Endothelial cell of umbilical vein (primary cell): Measurements from ENCODE around the gene TSC22D1. TPM values are rescaled to one million over a fixed set of nuclear protein-coding genes. Genes with fewer than 3 reads are reported as not detected.

Experiments
- BruUV-seq: library from RNA; stranded (reverse); fragments of 400-500 nt; replicated peaks from 2 replicates; lab custom pipeline; 2021; lab: Mats Ljungman, UMichigan
- CTCF ChIA-PET: fragments of 300-600, 350-600 bp; sonication (Branson Sonifier 250); formaldehyde crosslinking; loops from one replicate; lab custom pipeline; 2021; ENCODE audit warnings: antibody characterized with exemption, inconsistent platforms; lab: Charles Lee
- POLR2A ChIA-PET: fragments of 300-600, 350-600 bp; sonication (Branson Sonifier 250); formaldehyde crosslinking; loops from one replicate; lab custom pipeline; 2021; ENCODE audit warnings: antibody characterized with exemption, inconsistent platforms; lab: Charles Lee
- DNase-seq: peaks from one replicate; pipeline ENCODE4 v3.0.0-alpha.2; 2011; ENCODE audit warnings: low read depth, low spot score
- FAIRE-seq: peaks from 2 replicates; lab custom pipeline; 2011; peaks lifted over from hg19 to GRCh38; lab: Jason Lieb, UNC
- H2AFZ ChIP-seq: 2 replicates; pipeline ENCODE4 v1.6.0; 2012; ENCODE audit warnings: low read depth, low read length, control low read depth, inconsistent platforms
- H3K27ac ChIP-seq: 2 replicates; pipeline ENCODE4 v1.5.1; 2011; ENCODE audit warnings: low read depth, mild to moderate bottlenecking, control low read depth, low read length, moderate library complexity; ENCODE audit not compliant: insufficient read depth
- H3K27me3 ChIP-seq, 2 experiments: 2 replicates each; pipeline versions ENCODE4 v1.6.0 to v1.6.1; 2011; ENCODE audit warnings: low read length in 2 of 2, mixed read lengths in 1 of 2; ENCODE audit not compliant: control insufficient read depth in 2 of 2, insufficient read depth in 2 of 2
- H3K36me3 ChIP-seq, 2 experiments: 2 replicates in 1 of 2; 3 replicates in 1 of 2; pipeline ENCODE4 v1.5.1; 2011; ENCODE audit warnings: low read length in 2 of 2, mild to moderate bottlenecking in 1 of 2, moderate library complexity in 1 of 2; ENCODE audit not compliant: control insufficient read depth in 2 of 2, insufficient read depth in 2 of 2; ENCODE audit errors: extremely low read depth in 1 of 2
- H3K4me1 ChIP-seq: 3 replicates; pipeline ENCODE4 v1.5.1; 2011; ENCODE audit warnings: mild to moderate bottlenecking, low read length; ENCODE audit not compliant: control insufficient read depth, insufficient read depth; ENCODE audit errors: extremely low read depth
- H3K4me2 ChIP-seq: 2 replicates; pipeline ENCODE4 v1.6.1; 2011; ENCODE audit warnings: low read length, control low read depth, mixed read lengths; ENCODE audit not compliant: insufficient read depth
- H3K4me3 ChIP-seq, 3 experiments: fragments of 200-600 bp in 1 of 3; sonication (generic), shearing (Covaris generic) in 1 of 3; replicated peaks in 1 of 3; 2 replicates each; pipeline ENCODE4 v1.5.1; 2011 to 2016; ENCODE audit warnings: control low read depth in 3 of 3, low read length in 3 of 3, mild to moderate bottlenecking in 2 of 3, inconsistent platforms in 1 of 3, low read depth in 1 of 3, moderate library complexity in 1 of 3; ENCODE audit not compliant: insufficient read depth in 1 of 3
- H3K79me2 ChIP-seq: 2 replicates; pipeline ENCODE4 v1.6.0; 2012; ENCODE audit warnings: low read length, inconsistent platforms; ENCODE audit not compliant: control insufficient read depth, insufficient read depth
- H3K9ac ChIP-seq: replicated peaks from 2 replicates; pipeline ENCODE3; 2011; ENCODE audit warnings: low read length, control low read depth; ENCODE audit not compliant: insufficient read depth; ENCODE audit errors: extremely low read depth
- H3K9me1 ChIP-seq: replicated peaks from 3 replicates; pipeline ENCODE4 v1.6.0; 2011; ENCODE audit warnings: mild to moderate bottlenecking, low read length; ENCODE audit not compliant: control insufficient read depth, insufficient read depth; ENCODE audit errors: extremely low read depth
- H3K9me3 ChIP-seq: replicated peaks from 2 replicates; pipeline ENCODE4 v1.5.1; 2012; ENCODE audit warnings: low read length, inconsistent platforms; ENCODE audit not compliant: control insufficient read depth, insufficient read depth
- H4K20me1 ChIP-seq: replicated peaks from 2 replicates; pipeline ENCODE3; 2011; ENCODE audit warnings: mild to moderate bottlenecking, low read length; ENCODE audit not compliant: control insufficient read depth, insufficient read depth; ENCODE audit errors: extremely low read depth
- CTCF ChIP-seq, 2 donors: IDR thresholded peaks; 1 replicate in 1 of 2; 2 replicates in 1 of 2; pipeline ENCODE4 v1.5.1; 2011; ENCODE audit warnings: low read length in 2 of 2, mild to moderate bottlenecking in 2 of 2, moderate library complexity in 2 of 2, control low read depth in 1 of 2, inconsistent platforms in 1 of 2, low read depth in 1 of 2; ENCODE audit not compliant: insufficient read depth in 1 of 2; ENCODE audit errors: extremely low read depth in 1 of 2
- EZH2 ChIP-seq: IDR thresholded peaks from 2 replicates; pipeline ENCODE4 v1.6.1; 2012; ENCODE audit warnings: borderline replicate concordance, low read depth, mild to moderate bottlenecking, moderate library complexity, low read length, inconsistent platforms; ENCODE audit not compliant: severe bottlenecking
- FOS ChIP-seq: IDR thresholded peaks from 2 replicates; pipeline ENCODE4 v1.6.1; 2011; ENCODE audit warnings: mild to moderate bottlenecking, low read length, moderate library complexity, borderline replicate concordance; ENCODE audit not compliant: insufficient read depth
- GATA2 ChIP-seq: IDR thresholded peaks from 2 replicates; pipeline ENCODE4 v1.7.0; 2011; ENCODE audit warnings: low read depth, mild to moderate bottlenecking, moderate library complexity, mixed read lengths, low read length; ENCODE audit not compliant: insufficient read length, insufficient read depth
- JUN ChIP-seq: IDR thresholded peaks from 2 replicates; pipeline ENCODE4 v1.6.1; 2011; ENCODE audit warnings: borderline replicate concordance, low read depth; ENCODE audit not compliant: insufficient read length, insufficient read depth
- MAX ChIP-seq: IDR thresholded peaks from 2 replicates; pipeline ENCODE4 v1.6.1; 2011; ENCODE audit not compliant: insufficient read depth, insufficient read length
- MYC ChIP-seq: IDR thresholded peaks from one replicate; pipeline ENCODE4 v1.6.1; 2011; ENCODE audit warnings: mild to moderate bottlenecking, low read depth, low read length
- POLR2A ChIP-seq: IDR thresholded peaks from 2 replicates; pipeline ENCODE4 v1.6.1; 2012; ENCODE audit warnings: low read depth, mild to moderate bottlenecking, control low read depth, low read length
- POLR2AphosphoS5 ChIP-seq: IDR thresholded peaks from 2 replicates; pipeline ENCODE4 v1.6.1; 2012; ENCODE audit warnings: low read depth, mild to moderate bottlenecking, control low read depth, low read length, moderate library complexity; ENCODE audit not compliant: insufficient read depth
- dilution Hi-C: fragments of 300-500 bp; cut with MboI; formaldehyde crosslinking; loops from one replicate; pipeline ENCODE4 v1.15.0; 2019; ENCODE audit warnings: low sequenced_read_pairs; ENCODE audit not compliant: extremely low pct_ligation_motif_present
- intact Hi-C: fragments of 100-400 bp; cut with micrococcal nuclease; formaldehyde crosslinking; loops from one replicate; pipeline ENCODE4 v1.10.0; 2022
- polyA plus RNA-seq, 4 experiments: library from polyadenylated mRNA; depleted of rRNA in 3 of 4; stranded (reverse) in 3 of 4; unstranded in 1 of 4; fragments of >200 nt; gene quantifications; 2 replicates each; pipeline versions ENCODE4 v1.2.1 to v1.2.3, GENCODE V29; 2011 to 2012; ENCODE audit warnings: missing spikeins in 1 of 4
- total RNA-seq: library from RNA; stranded (reverse); gene quantifications from 2 replicates; pipeline ENCODE4 v1.2.3, GENCODE V29; 2021

Gene TSC22D1
- total and polyA plus RNA-seq, 2 donors (not counting 3 experiments of a cell fraction or from before 2014, with no cell fraction given) = 47.7 to 51.8 TPM

GRCh38 chr13:44497801-44498200 lies 78.3 kb downstream of the TSC22D1 start:
- Histone ChIP-seq H3K9me1 (no peaks in the 10 kb centered on the region), H3K9me3 (no peaks in the 10 kb centered on the region), H3K4me1 (no peaks in the 10 kb centered on the region), H4K20me1 (peaks cover 2% of the 10 kb centered on the region), H3K9ac (no peak overlapping the region), H3K27me3 (no peaks in the 10 kb centered on the region), H3K36me3 (no peaks in the 10 kb centered on the region), H3K4me2 (no peak overlapping the region), H3K4me3 (no peak overlapping the region), H2AFZ (no peak overlapping the region), H3K79me2 (no peaks in the 10 kb centered on the region), H3K27ac (no peak overlapping the region)
- FAIRE-seq (no peak), DNase-seq (no peak)
- BruUV-seq = no TSS peak
- CTCF ChIA-PET = interaction anchor here (2.9 kb wide), 1 partner anchor 14 kb away, joined by 12 read pairs; no protein-coding TSS in a partner anchor
- POLR2A ChIA-PET = no interaction called here
- TF ChIP-seq MYC = no peak
- TF ChIP-seq MAX = no peak
- no peak for TF ChIP-seq FOS
- no peak for TF ChIP-seq JUN
- dilution Hi-C loops = no loop called here
- intact Hi-C loops = no loop called here

- no TSS peak for BruUV-seq
- ChIA-PET POLR2A (no interaction called here), CTCF (no interaction called here)
- Histone ChIP-seq H3K9ac (no peak overlapping the region), H3K27ac (no peak overlapping the region), H3K36me3 (no peaks in the 10 kb centered on the region), H3K27me3 (no peaks in the 10 kb centered on the region), H3K4me1 (no peaks in the 10 kb centered on the region), H3K9me1 (no peaks in the 10 kb centered on the region), H4K20me1 (no peaks in the 10 kb centered on the region), H3K9me3 (no peaks in the 10 kb centered on the region), H3K79me2 (no peaks in the 10 kb centered on the region), H3K4me3 (no peak overlapping the region), H2AFZ (no peak overlapping the region), H3K4me2 (no peak overlapping the region)
- FAIRE-seq (no peak), DNase-seq (no peak)
- intact Hi-C loops (no loop called here), dilution Hi-C loops (no loop called here)
- no peak for TF ChIP-seq POLR2A
- no peak for TF ChIP-seq EZH2
- no peak for TF ChIP-seq MYC
- no peak for TF ChIP-seq JUN
- no peak for TF ChIP-seq CTCF (IDR thresholded peaks at IDR 0.05; ENCODE audit: extremely low read depth in 1 of 2, insufficient read depth in 1 of 2, low read depth in 1 of 2, low read length in 2 of 2)
- no peak for TF ChIP-seq GATA2
- no peak for TF ChIP-seq MAX
- no peak for TF ChIP-seq POLR2AphosphoS5
- no peak for TF ChIP-seq FOS
Measured at GRCh38 chr13:44493213-44493812, 82.8 kb downstream of the TSC22D1 start.
